Measurements from ENCODE around the gene IL1RAP. TPM values are rescaled to one million over a fixed set of nuclear protein-coding genes. Genes with fewer than 3 reads are reported as not detected.

IL1RAP gene
- total RNA-seq, 2 experiments from 2014 or later, result 13.7 to 14.7 TPM

- DNase-seq (no peak), ATAC-seq (ENCODE audit: poor library complexity) (no peak)
- ChIA-PET CTCF (no interaction called here), POLR2A (no interaction called here)
- no peak overlapping the region for H3K4me3 ChIP-seq (ENCODE audit: low read length)
- no peak overlapping the region for H3K27ac Mint-ChIP-seq
- no peaks in the 10 kb centered on the region for H3K9me3 ChIP-seq (ENCODE audit: control insufficient read depth in 1 of 2, insufficient read depth in 1 of 2, low read length in 2 of 2)
- H3K4me1 Mint-ChIP-seq (ENCODE audit: low read depth), result no peaks in the 10 kb centered on the region
- no peak for TF ChIP-seq CTCF (IDR thresholded peaks at IDR 0.05)
- intact Hi-C loops (cut with DNase I, micrococcal nuclease), result no loop called here
- H3K27me3 Mint-ChIP-seq, result no peaks in the 10 kb centered on the region
- H3K27me3 ChIP-seq (ENCODE audit: control insufficient read depth in 1 of 2, insufficient read depth in 2 of 2, low read length in 2 of 2), result no peaks in the 10 kb centered on the region
- H3K36me3 Mint-ChIP-seq (ENCODE audit: low read depth), result peaks cover 55% of the 10 kb centered on the region
- H3K4me3 Mint-ChIP-seq, result no peak overlapping the region
- H3K4me1 ChIP-seq (ENCODE audit: insufficient read depth, low read length), result no peaks in the 10 kb centered on the region
- no peaks in the 10 kb centered on the region for H3K36me3 ChIP-seq (ENCODE audit: insufficient read depth, low read length)
- no peaks in the 10 kb centered on the region for H3K9me3 Mint-ChIP-seq
- H3K27ac ChIP-seq (ENCODE audit: low read depth in 1 of 2, low read length in 2 of 2), result no peak overlapping the region
These were observed 46.4 kb downstream of the IL1RAP start for GRCh38 chr3:190560013-190560895.

- intact Hi-C loops (cut with DNase I, micrococcal nuclease), result no loop called here
- Mint-ChIP-seq H3K27me3 (no peaks in the 10 kb centered on the region), H3K9me3 (no peaks in the 10 kb centered on the region), H3K36me3 (ENCODE audit: low read depth) (peaks cover 48% of the 10 kb centered on the region), H3K4me1 (ENCODE audit: low read depth) (no peaks in the 10 kb centered on the region), H3K4me3 (no peak overlapping the region), H3K27ac (no peak overlapping the region)
- Histone ChIP-seq H3K4me3 (ENCODE audit: low read length) (no peak overlapping the region), H3K9me3 (ENCODE audit: control insufficient read depth in 1 of 2, insufficient read depth in 1 of 2, low read length in 2 of 2) (no peaks in the 10 kb centered on the region), H3K4me1 (ENCODE audit: insufficient read depth, low read length) (no peaks in the 10 kb centered on the region), H3K27me3 (ENCODE audit: control insufficient read depth in 1 of 2, insufficient read depth in 2 of 2, low read length in 2 of 2) (no peaks in the 10 kb centered on the region), H3K27ac (ENCODE audit: low read depth in 1 of 2, low read length in 2 of 2) (no peak overlapping the region), H3K36me3 (ENCODE audit: insufficient read depth, low read length) (no peaks in the 10 kb centered on the region)
- no peak for ATAC-seq (ENCODE audit: poor library complexity)
- POLR2A ChIA-PET, result no interaction called here
- no peak for TF ChIP-seq CTCF (IDR thresholded peaks at IDR 0.05)
- DNase-seq, result no peak
- CTCF ChIA-PET, result interaction anchor here (1.4 kb wide), 1 partner anchor 9 kb away, joined by 3 read pairs; no protein-coding TSS in a partner anchor
These were observed 49.1 kb downstream of the IL1RAP start for GRCh38 chr3:190562866-190563510.

- Histone ChIP-seq H3K36me3 (ENCODE audit: insufficient read depth, low read length) (no peaks in the 10 kb centered on the region), H3K4me3 (ENCODE audit: low read length) (no peak overlapping the region), H3K9me3 (ENCODE audit: control insufficient read depth in 1 of 2, insufficient read depth in 1 of 2, low read length in 2 of 2) (no peaks in the 10 kb centered on the region), H3K4me1 (ENCODE audit: insufficient read depth, low read length) (no peaks in the 10 kb centered on the region), H3K27me3 (ENCODE audit: control insufficient read depth in 1 of 2, insufficient read depth in 2 of 2, low read length in 2 of 2) (no peaks in the 10 kb centered on the region), H3K27ac (ENCODE audit: low read depth in 1 of 2, low read length in 2 of 2) (no peak overlapping the region)
- no peaks in the 10 kb centered on the region for H3K27me3 Mint-ChIP-seq
- H3K4me3 Mint-ChIP-seq, result no peak overlapping the region
- ChIA-PET CTCF (no interaction called here), POLR2A (no interaction called here)
- H3K4me1 Mint-ChIP-seq (ENCODE audit: low read depth), result no peaks in the 10 kb centered on the region
- DNase-seq (no peak), ATAC-seq (ENCODE audit: poor library complexity) (no peak)
- no peak overlapping the region for H3K27ac Mint-ChIP-seq
- no peak for TF ChIP-seq CTCF (IDR thresholded peaks at IDR 0.05)
- H3K36me3 Mint-ChIP-seq (ENCODE audit: low read depth), result peaks cover 36% of the 10 kb centered on the region
- no peaks in the 10 kb centered on the region for H3K9me3 Mint-ChIP-seq
- intact Hi-C loops (cut with DNase I, micrococcal nuclease), result no loop called here
These were observed 50.3 kb downstream of the IL1RAP start for GRCh38 chr3:190564175-190564574.

Data from CD4-positive, alpha-beta T cell (primary cell).